Left renal pelvis (tissue), 4 donors: Measurements from ENCODE around the gene RBFOX1. TPM values are rescaled to one million over a fixed set of nuclear protein-coding genes. Genes with fewer than 3 reads are reported as not detected.

Experiments
- DNase-seq, 4 donors: peaks; one replicate each; pipeline ENCODE4 v3.0.0-alpha.2; 2013; ENCODE audit warnings: low read depth in 4 of 4, low spot score in 3 of 4
- polyA plus RNA-seq, 4 donors: library from polyadenylated mRNA; unstranded; fragments of 120-200 nt; gene quantifications; one replicate each; pipeline ENCODE4 v1.2.1, GENCODE V29; 2013; ENCODE audit not compliant: insufficient read length in 4 of 4

The RBFOX1 gene
- polyA plus RNA-seq, result 1 to 10 TPM; 1.8 to 3.5 (median 2.6) TPM

GRCh38 chr16:7332611-7333010 lies at the start of gene RBFOX1:
Gene RBFOX1 (plus strand): TSS chr16:7332845.
- DNase-seq, result no peak

GRCh38 chr16:7284780-7285179 lies 47.9 kb upstream of the RBFOX1 start:
- no peak for DNase-seq

GRCh38 chr16:7285520-7285919 lies 47.1 kb upstream of the RBFOX1 start:
- DNase-seq, result no peak

- DNase-seq, result no peak
These were observed 43.3 kb upstream of the RBFOX1 start for GRCh38 chr16:7289299-7289698.

- no peak for DNase-seq
These were observed 42.0 kb upstream of the RBFOX1 start for GRCh38 chr16:7290682-7291081.

- no peak for DNase-seq
These were observed 38.6 kb upstream of the RBFOX1 start for GRCh38 chr16:7294020-7294419.

GRCh38 chr16:7303052-7303610 lies 29.5 kb upstream of the RBFOX1 start:
- no peak for DNase-seq

- DNase-seq, result no peak
These were observed 28.9 kb upstream of the RBFOX1 start for GRCh38 chr16:7303660-7304200.

GRCh38 chr16:7304279-7304678 lies 28.4 kb upstream of the RBFOX1 start:
- no peak for DNase-seq

- DNase-seq, result no peak
These were observed 27.7 kb upstream of the RBFOX1 start for GRCh38 chr16:7304958-7305357.

GRCh38 chr16:7313170-7313569 lies 19.5 kb upstream of the RBFOX1 start:
- no peak for DNase-seq

- no peak for DNase-seq
These were observed 18.5 kb upstream of the RBFOX1 start for GRCh38 chr16:7314163-7314562.

GRCh38 chr16:7315813-7316212 lies 16.8 kb upstream of the RBFOX1 start:
- DNase-seq, result no peak

- no peak for DNase-seq
These were observed 16.3 kb upstream of the RBFOX1 start for GRCh38 chr16:7316281-7316888.

GRCh38 chr16:7317982-7318381 lies 14.7 kb upstream of the RBFOX1 start:
- no peak for DNase-seq

- DNase-seq, result no peak
These were observed 14.0 kb upstream of the RBFOX1 start for GRCh38 chr16:7318686-7319085.

GRCh38 chr16:7319514-7319913 lies 13.1 kb upstream of the RBFOX1 start:
- DNase-seq, result no peak

GRCh38 chr16:7321661-7322060 lies 11.0 kb upstream of the RBFOX1 start:
- no peak for DNase-seq

GRCh38 chr16:7324321-7324720 lies 8.3 kb upstream of the RBFOX1 start:
- no peak for DNase-seq

- DNase-seq, result no peak
These were observed 6.8 kb upstream of the RBFOX1 start for GRCh38 chr16:7325834-7326233.

- DNase-seq, result no peak
These were observed 1.9 kb upstream of the RBFOX1 start for GRCh38 chr16:7330709-7331108.

GRCh38 chr16:7331997-7332396 lies 648 bp upstream of the RBFOX1 start:
- DNase-seq, result no peak
